ENCODE measurements around the gene IGF2BP2. TPM values are rescaled to one million over a fixed set of nuclear protein-coding genes. Genes with fewer than 3 reads are reported as not detected.

Gene IGF2BP2
- total and polyA plus RNA-seq, 2 of the 4 experiments (the other 2 are of a cell fraction) = 23.4 to 88.2 TPM

GRCh38 chr3:185649414-185649813 is 175.4 kb downstream of the IGF2BP2 start:
- Histone ChIP-seq H4K91ac (ENCODE audit: insufficient read depth, low read depth, low read length) (no peak overlapping the region), H2BK15ac (ENCODE audit: low read depth, low read length) (no peak overlapping the region), H3K4me2 (ENCODE audit: low read depth, low read length) (no peak overlapping the region), H2AK9ac (replicated peaks; ENCODE audit: low read depth, low read length, poor library complexity) (no peak overlapping the region), H3K27ac (ENCODE audit: insufficient read depth, low read length) (no peak overlapping the region), H3K36me3 (ENCODE audit: control insufficient read depth, insufficient read depth, low read length) (peaks cover 77% of the 10 kb centered on the region), H2BK5ac (ENCODE audit: low read depth, low read length, poor library complexity, severe bottlenecking) (no peak overlapping the region), H3K56ac (ENCODE audit: extremely low read depth, insufficient read depth, low read length) (no peak overlapping the region), H3K23ac (ENCODE audit: low read depth, low read length) (no peak overlapping the region), H3K4me1 (ENCODE audit: control insufficient read depth, insufficient read depth, low read length) (no peaks in the 10 kb centered on the region), H4K5ac (ENCODE audit: low read depth, low read length) (no peak overlapping the region), H3K9me1 (ENCODE audit: insufficient read depth, low read length) (peaks cover 12% of the 10 kb centered on the region; the same call in 1 of the 2 replicates), H3K4ac (ENCODE audit: low read depth, low read length) (no peak overlapping the region), H3K14ac (replicated peaks; ENCODE audit: low read depth, low read length) (no peak overlapping the region), H2BK20ac (ENCODE audit: low read depth, low read length) (no peak overlapping the region), H3K9me3 (ENCODE audit: control insufficient read depth, insufficient read depth, low read length) (no peaks in the 10 kb centered on the region), H3K4me3 (ENCODE audit: insufficient read depth, low read depth, low read length) (no peak overlapping the region), H3K18ac (ENCODE audit: low read depth, low read length) (no peak overlapping the region), H4K8ac (ENCODE audit: low read depth in 2 of 2, low read length in 2 of 2) (no peak overlapping the region), H2BK120ac (ENCODE audit: low read depth, low read length) (no peak overlapping the region), H2AFZ (replicated peaks; ENCODE audit: low read length, poor library complexity) (peak overlapping the region; percentile 54), H2AK5ac (ENCODE audit: low read depth, low read length) (no peak overlapping the region), H4K20me1 (ENCODE audit: insufficient read depth, low read length) (peaks cover 26% of the 10 kb centered on the region), H3K27me3 (ENCODE audit: control insufficient read depth, insufficient read depth, low read length) (no peaks in the 10 kb centered on the region), H3K9ac (ENCODE audit: low read depth, low read length) (no peak overlapping the region), H3K79me1 (ENCODE audit: low read depth in 1 of 2, low read length in 2 of 2) (peaks cover 29 to 45% of the 10 kb centered on the region in 2 experiments)
- ATAC-seq (ENCODE audit: low read depth) = peak; percentile 30; the same call in 1 of the 2 replicates
- POLR2A ChIA-PET (ENCODE audit: unreplicated experiment) = no interaction called here
- in situ Hi-C loops (cut with MboI; ENCODE audit: low sequenced_read_pairs) = no loop called here
- no peak for TF ChIP-seq NFE2L2 (IDR thresholded peaks at IDR 0.05; ENCODE audit: low read depth, low read length)
- no peak for TF ChIP-seq SMC3 (IDR thresholded peaks at IDR 0.05; ENCODE audit: low read depth, low read length)
- no peak for TF ChIP-seq ELK1 (IDR thresholded peaks at IDR 0.05; ENCODE audit: borderline replicate concordance, low read depth, low read length)
- no peak for TF ChIP-seq CTCF (conservative IDR thresholded peaks at IDR 0.05; ENCODE audit: low read depth, low read length)
- intact Hi-C loops (cut with micrococcal nuclease) = no loop called here
- BruUV-seq (replicated peaks) = no TSS peak
- CTCF ChIA-PET = no interaction called here
- DNase-seq = no peak
- WGBS, 2 experiments (ENCODE audit: extremely low coverage in 2 of 2, insufficient read length in 1 of 2) = no CpG with 5 or more reads among the region's 10 CpGs
- dilution Hi-C loops (cut with HindIII; ENCODE audit: low sequenced_read_pairs, unreplicated experiment) = no loop called here
